ENCODE results near the gene SGK1. TPM values are rescaled to one million over a fixed set of nuclear protein-coding genes. Genes with fewer than 3 reads are reported as not detected.
"Not testable (repeated sequence)": the region's sequence is repeated elsewhere in the genome, so short reads cannot be mapped to it uniquely, and the experiment has no call there.

The SGK1 gene
- total and polyA plus RNA-seq, 7 experiments from 2014 or later: 6.9 to 443 (median 21.3) TPM

DNA sequence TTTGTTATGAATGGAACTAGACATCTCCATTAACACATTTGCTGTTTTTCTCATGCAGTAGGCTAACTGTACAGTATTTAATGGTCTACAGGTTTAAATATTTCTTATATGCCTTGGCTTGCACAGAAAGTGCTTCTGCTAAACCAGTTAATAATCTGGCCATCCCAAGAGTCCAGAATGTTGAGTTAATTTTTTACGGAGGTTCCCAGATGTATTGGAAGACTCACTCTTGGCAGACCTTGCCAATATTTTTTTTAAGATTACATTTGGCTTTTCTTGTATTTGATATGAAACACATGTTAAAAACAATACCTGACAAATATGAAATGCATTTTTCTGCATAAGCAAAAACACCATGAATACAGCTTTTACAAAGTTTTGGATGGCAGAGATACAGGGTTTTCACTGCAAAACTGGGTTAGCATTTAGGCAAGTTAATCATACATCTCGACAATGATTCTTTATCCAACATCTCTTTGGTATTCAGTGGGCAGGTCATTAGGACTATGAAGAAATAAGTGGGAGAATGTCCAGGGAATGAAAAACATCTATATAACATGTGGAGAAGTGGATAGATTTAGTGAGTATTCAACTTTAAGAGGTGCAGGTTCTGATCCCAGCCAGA, 94.0 kb downstream of the SGK1 start:
- H3K4me1 Mint-ChIP-seq: peaks cover 0 to 4% (median 0%) of the 10 kb centered on the region in 7 donors
- no peaks in the 10 kb centered on the region for H3K36me3 ChIP-seq (ENCODE audit: control insufficient read depth in 2 of 3, insufficient read depth in 3 of 3, low read length in 3 of 3)
- DNase-seq: no peak
- ChIA-PET POLR2A (no interaction called here), CTCF (no interaction called here)
- no peak overlapping the region for H3K4me3 Mint-ChIP-seq
- intact Hi-C loops (cut with micrococcal nuclease): no loop called here
- no peak overlapping the region for H3K27ac ChIP-seq (ENCODE audit: low read depth, low read length)
- H3K27ac Mint-ChIP-seq: no peak overlapping the region
- H3K9me3 ChIP-seq (ENCODE audit: control insufficient read depth in 2 of 3, low read length in 3 of 3): no peaks in the 10 kb centered on the region
- H3K4me3 ChIP-seq (ENCODE audit: low read length): no peak overlapping the region
- no peaks in the 10 kb centered on the region for H3K4me1 ChIP-seq (ENCODE audit: control insufficient read depth in 2 of 2, insufficient read depth in 2 of 2, low read length in 2 of 2)
- no peaks in the 10 kb centered on the region for H3K9me3 Mint-ChIP-seq
- H3K36me3 Mint-ChIP-seq: no peaks in the 10 kb centered on the region
- no peaks in the 10 kb centered on the region for H3K27me3 ChIP-seq (ENCODE audit: control insufficient read depth in 2 of 2, insufficient read depth in 2 of 2, low read length in 2 of 2)
- H3K27me3 Mint-ChIP-seq: no peaks in the 10 kb centered on the region
- no peak for ATAC-seq

DNA sequence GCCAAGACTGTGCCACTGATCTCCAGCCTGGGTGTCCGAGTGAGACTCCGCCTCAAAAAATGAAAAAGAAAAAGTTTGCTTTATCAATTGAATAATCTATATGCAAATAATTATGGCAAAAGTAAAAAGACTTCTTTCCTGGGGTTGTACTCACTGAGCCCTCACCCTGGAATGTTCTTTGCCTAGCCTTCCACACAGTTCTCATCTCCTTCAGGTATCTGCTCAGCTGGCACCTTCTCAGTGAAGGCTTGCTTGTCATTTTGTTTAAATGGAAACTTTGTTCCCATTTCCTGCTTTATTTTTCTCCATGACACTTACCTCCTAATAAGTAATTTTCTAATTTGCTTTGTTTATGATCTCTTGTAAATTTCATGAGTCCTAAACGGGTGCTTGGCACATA, 96.7 kb downstream of the SGK1 start:
- CTCF ChIA-PET: interaction anchor here (1.2 kb wide), 1 partner anchor 10 kb away, joined by 3 read pairs; no protein-coding TSS in a partner anchor

DNA sequence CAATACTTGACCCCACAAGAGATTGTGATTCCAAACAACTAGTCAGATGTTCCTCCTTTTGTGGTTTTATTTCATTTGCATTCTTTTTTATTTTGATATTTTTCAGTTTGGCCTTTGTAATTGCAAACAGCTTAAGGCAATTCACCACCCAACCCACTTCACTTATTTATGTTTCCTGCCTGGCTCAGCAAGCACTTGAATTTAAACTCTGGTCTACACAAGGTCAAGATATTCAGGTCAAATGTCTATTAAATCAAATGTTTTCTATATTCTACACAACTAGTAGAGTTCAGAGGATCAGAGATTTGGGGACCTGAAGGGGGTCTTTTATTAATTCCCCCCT, 100.1 kb downstream of the SGK1 start:
- H3K27me3 Mint-ChIP-seq: no peaks in the 10 kb centered on the region
- no peaks in the 10 kb centered on the region for H3K9me3 ChIP-seq (ENCODE audit: control insufficient read depth in 2 of 3, low read length in 3 of 3)
- H3K27me3 ChIP-seq (ENCODE audit: control insufficient read depth in 2 of 2, insufficient read depth in 2 of 2, low read length in 2 of 2): no peaks in the 10 kb centered on the region
- no peak overlapping the region for H3K4me3 Mint-ChIP-seq
- H3K27ac Mint-ChIP-seq: no peak overlapping the region
- no peaks in the 10 kb centered on the region for H3K4me1 ChIP-seq (ENCODE audit: control insufficient read depth in 2 of 2, insufficient read depth in 2 of 2, low read length in 2 of 2)
- POLR2A ChIA-PET: no interaction called here
- H3K4me1 Mint-ChIP-seq: peaks cover 6 to 27% (median 15%) of the 10 kb centered on the region in 7 donors
- ATAC-seq (no peak), DNase-seq (no peak)
- CTCF ChIA-PET: no interaction called here
- peaks cover 0 to 10% (median 0%) of the 10 kb centered on the region in 11 donors for H3K9me3 Mint-ChIP-seq
- intact Hi-C loops (cut with micrococcal nuclease): no loop called here
- no peak overlapping the region for H3K4me3 ChIP-seq (ENCODE audit: low read length)
- peaks cover 0 to 8% (median 5%) of the 10 kb centered on the region in 5 donors for H3K36me3 Mint-ChIP-seq
- H3K27ac ChIP-seq (ENCODE audit: low read depth, low read length): no peak overlapping the region
- no peaks in the 10 kb centered on the region for H3K36me3 ChIP-seq (ENCODE audit: control insufficient read depth in 2 of 3, insufficient read depth in 3 of 3, low read length in 3 of 3)

More for the DNA sequence above, 96.7 kb downstream of the SGK1 start:
- H3K27ac ChIP-seq (ENCODE audit: low read depth, low read length): no peak overlapping the region
- H3K36me3 ChIP-seq (ENCODE audit: control insufficient read depth in 2 of 3, insufficient read depth in 3 of 3, low read length in 3 of 3): no peaks in the 10 kb centered on the region
- no peak overlapping the region for H3K4me3 ChIP-seq (ENCODE audit: low read length)
- H3K4me3 Mint-ChIP-seq: no peak overlapping the region
- H3K9me3 ChIP-seq (ENCODE audit: control insufficient read depth in 2 of 3, low read length in 3 of 3): no peaks in the 10 kb centered on the region
- H3K9me3 Mint-ChIP-seq: peaks cover 0 to 8% (median 0%) of the 10 kb centered on the region in 11 donors
- DNase-seq: no peak
- H3K27me3 ChIP-seq (ENCODE audit: control insufficient read depth in 2 of 2, insufficient read depth in 2 of 2, low read length in 2 of 2): no peaks in the 10 kb centered on the region
- peaks cover 6 to 20% (median 11%) of the 10 kb centered on the region in 7 donors for H3K4me1 Mint-ChIP-seq
- peaks cover 0 to 8% (median 5%) of the 10 kb centered on the region in 5 donors for H3K36me3 Mint-ChIP-seq
- intact Hi-C loops (cut with micrococcal nuclease): no loop called here
- no peaks in the 10 kb centered on the region for H3K4me1 ChIP-seq (ENCODE audit: control insufficient read depth in 2 of 2, insufficient read depth in 2 of 2, low read length in 2 of 2)
- no peaks in the 10 kb centered on the region for H3K27me3 Mint-ChIP-seq
- POLR2A ChIA-PET: no interaction called here
- no peak overlapping the region for H3K27ac Mint-ChIP-seq
- ATAC-seq: no peak

DNA sequence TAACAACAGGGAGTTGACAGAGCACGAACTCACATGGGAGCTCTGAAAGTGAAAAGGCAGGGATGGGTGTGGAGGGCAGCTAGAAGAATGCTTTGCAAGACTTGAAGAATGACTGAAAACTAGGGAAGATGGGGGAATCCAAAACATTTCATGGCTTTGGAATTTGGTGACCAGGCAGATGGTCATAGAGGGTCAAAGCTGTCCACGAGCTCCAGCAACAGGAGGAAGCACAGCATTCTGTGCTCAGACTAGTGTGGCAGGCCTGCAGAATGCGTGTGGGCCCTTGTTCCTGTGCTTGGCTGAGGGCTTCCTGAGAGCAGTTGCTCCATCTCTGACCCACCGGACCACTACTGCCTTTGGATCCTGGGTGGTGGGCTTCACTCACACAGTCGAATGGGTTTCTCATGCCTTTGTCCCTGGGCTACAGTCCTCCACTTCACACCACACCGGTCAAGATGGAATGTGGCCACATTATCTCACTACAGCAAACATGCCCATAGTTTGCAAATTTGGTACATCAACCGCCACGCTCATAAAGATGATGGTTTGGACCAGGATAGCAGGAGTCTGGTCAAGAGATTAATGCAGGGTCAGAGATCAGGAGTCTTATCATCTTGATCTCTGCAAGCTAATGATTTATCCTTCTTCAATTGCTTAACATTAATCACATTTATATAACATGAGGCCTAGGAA, 100.7 kb downstream of the SGK1 start:
- H3K27ac Mint-ChIP-seq: peak overlapping the region in 2 of 9 donors; percentile 5 to 23
- H3K4me3 ChIP-seq (ENCODE audit: low read length): no peak overlapping the region

DNA sequence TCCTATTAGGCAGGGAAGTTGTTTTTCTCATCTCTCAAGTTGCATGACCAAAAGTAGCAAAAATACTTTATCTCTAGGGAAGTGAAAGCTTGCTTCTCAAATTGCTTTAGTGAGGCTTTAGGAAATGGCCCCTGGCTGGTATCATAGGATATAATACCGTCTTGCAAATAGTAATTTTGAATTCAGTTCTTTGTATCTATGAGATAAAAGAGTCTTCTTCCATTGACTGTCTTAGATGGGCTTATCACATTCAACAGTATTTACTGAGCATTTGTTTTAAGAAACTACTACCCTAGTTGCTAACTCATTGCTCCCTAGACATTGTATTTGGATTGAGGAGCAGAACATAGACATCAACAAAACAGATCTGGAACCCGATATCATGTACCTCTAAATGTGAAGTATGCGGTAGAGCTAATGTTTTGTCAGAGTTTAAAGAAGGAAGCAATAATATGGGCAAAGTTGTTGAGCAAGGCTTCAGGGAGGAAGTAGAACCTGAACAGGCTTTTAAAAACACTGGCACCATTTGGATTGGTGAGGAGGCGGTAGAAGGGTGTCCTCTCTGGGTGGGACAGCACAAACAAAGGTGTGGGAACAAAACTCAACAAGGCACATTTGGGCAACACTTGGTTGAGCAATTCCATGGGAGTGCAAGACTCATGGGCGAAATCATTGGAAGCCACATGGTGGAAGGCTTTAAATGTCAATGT, 101.5 kb downstream of the SGK1 start:
- ChIA-PET POLR2A (interaction anchor here (0.9 kb wide), 1 partner anchor 61 kb away, joined by 3 read pairs; no protein-coding TSS in a partner anchor), CTCF (no interaction called here)
- no peak overlapping the region for H3K4me3 ChIP-seq (ENCODE audit: low read length)
- peak overlapping the region in 5 of 9 donors; percentile 3 to 27 (median 5) for H3K27ac Mint-ChIP-seq
- no peak overlapping the region for H3K4me3 Mint-ChIP-seq
- intact Hi-C loops (cut with micrococcal nuclease): no loop called here
- no peaks in the 10 kb centered on the region for H3K27me3 ChIP-seq (ENCODE audit: control insufficient read depth in 2 of 2, insufficient read depth in 2 of 2, low read length in 2 of 2)
- DNase-seq (no peak), ATAC-seq (peak; percentile 46)
- H3K4me1 ChIP-seq (ENCODE audit: control insufficient read depth in 2 of 2, insufficient read depth in 2 of 2, low read length in 2 of 2): no peaks in the 10 kb centered on the region
- H3K9me3 ChIP-seq (ENCODE audit: control insufficient read depth in 2 of 3, low read length in 3 of 3): no peaks in the 10 kb centered on the region
- H3K36me3 Mint-ChIP-seq: peaks cover 0 to 8% (median 5%) of the 10 kb centered on the region in 5 donors
- peaks cover 0 to 10% (median 0%) of the 10 kb centered on the region in 11 donors for H3K9me3 Mint-ChIP-seq
- no peaks in the 10 kb centered on the region for H3K36me3 ChIP-seq (ENCODE audit: control insufficient read depth in 2 of 3, insufficient read depth in 3 of 3, low read length in 3 of 3)
- H3K4me1 Mint-ChIP-seq: peaks cover 6 to 24% (median 15%) of the 10 kb centered on the region in 7 donors
- H3K27me3 Mint-ChIP-seq: no peaks in the 10 kb centered on the region
- H3K27ac ChIP-seq (ENCODE audit: low read depth, low read length): no peak overlapping the region

More for the DNA sequence above, 100.7 kb downstream of the SGK1 start:
- no peaks in the 10 kb centered on the region for H3K4me1 ChIP-seq (ENCODE audit: control insufficient read depth in 2 of 2, insufficient read depth in 2 of 2, low read length in 2 of 2)
- POLR2A ChIA-PET: interaction anchor here (0.9 kb wide), 1 partner anchor 60 kb away, joined by 3 read pairs; no protein-coding TSS in a partner anchor
- Mint-ChIP-seq H3K4me1 (peaks cover 6 to 27% (median 15%) of the 10 kb centered on the region in 7 donors), H3K9me3 (peaks cover 0 to 10% (median 0%) of the 10 kb centered on the region in 11 donors), H3K27me3 (no peaks in the 10 kb centered on the region), H3K36me3 (peaks cover 0 to 8% (median 5%) of the 10 kb centered on the region in 5 donors), H3K4me3 (no peak overlapping the region)
- intact Hi-C loops (cut with micrococcal nuclease): no loop called here
- ATAC-seq (no peak), DNase-seq (no peak)
- H3K9me3 ChIP-seq (ENCODE audit: control insufficient read depth in 2 of 3, low read length in 3 of 3): no peaks in the 10 kb centered on the region
- CTCF ChIA-PET: no interaction called here
- H3K27ac ChIP-seq (ENCODE audit: low read depth, low read length): no peak overlapping the region
- H3K27me3 ChIP-seq (ENCODE audit: control insufficient read depth in 2 of 2, insufficient read depth in 2 of 2, low read length in 2 of 2): no peaks in the 10 kb centered on the region
- no peaks in the 10 kb centered on the region for H3K36me3 ChIP-seq (ENCODE audit: control insufficient read depth in 2 of 3, insufficient read depth in 3 of 3, low read length in 3 of 3)

DNA sequence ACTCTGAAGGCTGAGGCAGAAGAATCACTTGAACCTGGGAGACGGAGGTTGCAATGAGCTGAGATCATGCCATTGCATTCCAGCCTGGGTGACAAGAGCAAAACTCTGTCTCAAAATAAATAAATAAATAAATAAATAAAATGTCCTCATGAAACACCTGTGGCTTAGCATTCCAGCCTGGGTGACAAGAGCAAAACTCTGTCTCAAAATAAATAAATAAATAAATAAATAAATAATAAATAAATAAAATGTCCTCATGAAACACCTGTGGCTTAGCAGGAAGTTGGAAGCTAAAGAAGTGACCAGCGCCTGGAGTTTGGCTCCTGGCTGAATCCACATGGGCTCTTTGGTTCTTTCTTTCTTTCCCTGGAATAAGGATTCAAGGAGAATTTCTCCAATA, 104.5 kb downstream of the SGK1 start:
- POLR2A ChIA-PET, ATAC-seq, H3K4me3 Mint-ChIP-seq: not testable (repeated sequence)

More for the DNA sequence above, 104.5 kb downstream of the SGK1 start:
- H3K27me3 ChIP-seq (ENCODE audit: control insufficient read depth in 2 of 2, insufficient read depth in 2 of 2, low read length in 2 of 2); CTCF ChIA-PET; H3K27ac Mint-ChIP-seq; H3K4me3 ChIP-seq (ENCODE audit: low read length); DNase-seq; H3K36me3 Mint-ChIP-seq; intact Hi-C loops (cut with micrococcal nuclease); H3K27me3 Mint-ChIP-seq; H3K36me3 ChIP-seq (ENCODE audit: control insufficient read depth in 2 of 3, insufficient read depth in 3 of 3, low read length in 3 of 3); H3K9me3 ChIP-seq (ENCODE audit: control insufficient read depth in 2 of 3, low read length in 3 of 3); H3K27ac ChIP-seq (ENCODE audit: low read depth, low read length); H3K4me1 ChIP-seq (ENCODE audit: control insufficient read depth in 2 of 2, insufficient read depth in 2 of 2, low read length in 2 of 2): not testable (repeated sequence)
- peaks cover 0 to 10% (median 0%) of the 10 kb centered on the region in 11 donors for H3K9me3 Mint-ChIP-seq
- H3K4me1 Mint-ChIP-seq: peaks cover 6 to 28% (median 15%) of the 10 kb centered on the region in 7 donors
